ENCODE data around the gene RAB12. TPM values are rescaled to one million over a fixed set of nuclear protein-coding genes. Genes with fewer than 3 reads are reported as not detected.
"Not testable (repeated sequence)": the region's sequence is repeated elsewhere in the genome, so short reads cannot be mapped to it uniquely, and the experiment has no call there.

RAB12 gene
- total and polyA plus RNA-seq, 2 of the 8 experiments (the other 6 are each of a cell fraction or from before 2014, with no cell fraction given): 19.7 to 45.9 TPM

DNA sequence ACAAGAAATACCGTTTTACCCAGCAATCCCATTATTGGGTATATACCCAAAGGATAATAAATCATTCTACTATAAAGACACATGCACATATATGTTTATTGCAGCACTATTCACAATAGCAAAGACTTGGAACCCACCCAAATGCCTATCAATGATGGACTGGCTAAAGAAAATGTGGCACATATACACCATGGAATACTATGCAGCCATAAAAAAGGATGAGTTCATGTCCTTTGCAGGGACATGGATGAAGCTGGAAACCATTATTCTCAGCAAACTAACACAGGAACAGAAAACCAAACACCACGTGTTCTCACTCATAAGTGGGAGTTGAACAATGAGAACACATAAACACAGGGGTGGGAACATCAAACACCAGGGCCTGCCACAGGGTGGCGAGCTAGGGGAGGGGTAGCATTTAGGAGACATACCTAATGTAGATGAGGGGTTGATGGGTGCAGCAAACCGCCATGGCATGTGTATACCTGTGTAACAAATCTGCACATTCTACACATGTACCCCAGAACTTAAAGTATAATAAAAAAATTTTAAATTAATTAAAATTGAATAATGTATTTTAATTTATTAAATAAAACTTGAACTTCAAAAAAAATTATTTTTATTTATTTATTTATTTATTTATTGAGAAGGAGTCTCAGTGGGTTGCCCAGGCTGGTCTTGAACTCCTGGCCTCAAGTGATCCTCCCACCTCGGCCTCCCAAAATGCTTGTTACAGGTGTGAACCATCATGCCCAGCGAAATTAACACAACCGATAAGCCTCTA, 42.4 kb downstream of the RAB12 start:
- H2BK120ac ChIP-seq (replicated peaks; ENCODE audit: low read depth, low read length); H2BK15ac ChIP-seq (ENCODE audit: low read length); H3K9ac ChIP-seq (replicated peaks in 1 of 4; ENCODE audit: extremely low read depth in 1 of 4, low read depth in 3 of 4, low read length in 3 of 4); H3K56ac ChIP-seq (replicated peaks; ENCODE audit: insufficient read length, low read depth, low read length); H3K9me3 ChIP-seq (ENCODE audit: insufficient read depth in 2 of 2, low read depth in 1 of 2, low read length in 1 of 2); H4K20me1 ChIP-seq (replicated peaks in 1 of 2; ENCODE audit: control insufficient read depth in 1 of 2, insufficient read depth in 2 of 2, low read length in 2 of 2); H4K8ac ChIP-seq (ENCODE audit: extremely low read depth, insufficient read depth, low read length); H3K4me3 ChIP-seq (ENCODE audit: extremely low read depth in 1 of 4, insufficient read depth in 2 of 4, low read depth in 3 of 4, low read length in 4 of 4); H4K5ac ChIP-seq (ENCODE audit: insufficient read length, low read depth, low read length); H3K23me2 ChIP-seq (ENCODE audit: low read depth, low read length); DNase-seq (ENCODE audit: low read depth in 1 of 2, low spot score in 2 of 2); H2BK12ac ChIP-seq (ENCODE audit: low read depth, low read length); H3K36me3 ChIP-seq (ENCODE audit: control insufficient read depth in 2 of 4, insufficient read depth in 4 of 4, low read length in 3 of 4); H3K4me1 ChIP-seq (replicated peaks in 1 of 4; ENCODE audit: control insufficient read depth in 3 of 4, insufficient read depth in 4 of 4, low read length in 3 of 4); H3K18ac ChIP-seq (ENCODE audit: extremely low read depth, low read length); H2AFZ ChIP-seq (ENCODE audit: low read length); H3K23ac ChIP-seq (ENCODE audit: insufficient read length); H2BK5ac ChIP-seq (ENCODE audit: low read depth, low read length); H4K91ac ChIP-seq (replicated peaks; ENCODE audit: insufficient read length, low read length); H3K14ac ChIP-seq (ENCODE audit: insufficient read length); H3K79me2 ChIP-seq (ENCODE audit: control insufficient read depth in 1 of 2, insufficient read depth in 2 of 2, low read length in 2 of 2); H3K4me2 ChIP-seq (ENCODE audit: insufficient read depth in 1 of 2, low read depth in 2 of 2, low read length in 2 of 2); FAIRE-seq; H3K27ac ChIP-seq (ENCODE audit: low read depth, low read length); H3K4ac ChIP-seq (replicated peaks; ENCODE audit: insufficient read length, low read depth, low read length); H2AK5ac ChIP-seq (ENCODE audit: low read depth, low read length); H2BK20ac ChIP-seq (ENCODE audit: low read length); H3K27me3 ChIP-seq (replicated peaks in 1 of 4; ENCODE audit: control insufficient read depth in 3 of 4, extremely low read depth in 1 of 4, insufficient read depth in 3 of 4, low read length in 3 of 4); H3K79me1 ChIP-seq (ENCODE audit: low read depth, low read length); POLR2A ChIA-PET (ENCODE audit: partially characterized antibody): not testable (repeated sequence)
- TF ChIP-seq, protein P1, sequence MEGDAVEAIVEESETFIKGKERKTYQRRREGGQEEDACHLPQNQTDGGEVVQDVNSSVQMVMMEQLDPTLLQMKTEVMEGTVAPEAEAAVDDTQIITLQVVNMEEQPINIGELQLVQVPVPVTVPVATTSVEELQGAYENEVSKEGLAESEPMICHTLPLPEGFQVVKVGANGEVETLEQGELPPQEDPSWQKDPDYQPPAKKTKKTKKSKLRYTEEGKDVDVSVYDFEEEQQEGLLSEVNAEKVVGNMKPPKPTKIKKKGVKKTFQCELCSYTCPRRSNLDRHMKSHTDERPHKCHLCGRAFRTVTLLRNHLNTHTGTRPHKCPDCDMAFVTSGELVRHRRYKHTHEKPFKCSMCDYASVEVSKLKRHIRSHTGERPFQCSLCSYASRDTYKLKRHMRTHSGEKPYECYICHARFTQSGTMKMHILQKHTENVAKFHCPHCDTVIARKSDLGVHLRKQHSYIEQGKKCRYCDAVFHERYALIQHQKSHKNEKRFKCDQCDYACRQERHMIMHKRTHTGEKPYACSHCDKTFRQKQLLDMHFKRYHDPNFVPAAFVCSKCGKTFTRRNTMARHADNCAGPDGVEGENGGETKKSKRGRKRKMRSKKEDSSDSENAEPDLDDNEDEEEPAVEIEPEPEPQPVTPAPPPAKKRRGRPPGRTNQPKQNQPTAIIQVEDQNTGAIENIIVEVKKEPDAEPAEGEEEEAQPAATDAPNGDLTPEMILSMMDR (IDR thresholded peaks at IDR 0.05; ENCODE audit: control extremely low read depth in 1 of 3, insufficient read depth in 1 of 3, low read depth in 1 of 3, low read length in 3 of 3): peak in 2 of 3 experiments; percentile 1 to 15; a peak in 2 of 4 replicates
- TF ChIP-seq RAD21 (IDR thresholded peaks at IDR 0.05 in 1 of 2, conservative IDR thresholded peaks at IDR 0.05 in 1 of 2; ENCODE audit: low read depth in 2 of 2, low read length in 2 of 2): peak in 1 of 2 experiments; percentile 13; a peak in 1 of 4 replicates
- CTCF ChIA-PET (ENCODE audit: partially characterized antibody): interaction anchor here (0.9 to 1.7 kb wide), 5 partner anchors 35 to 1167 kb away, joined by 3 to 4 read pairs (median 3); no protein-coding TSS in a partner anchor
- 92% methylated on average over 7 of the region's 7 CpGs; no CpG with 5 or more reads in 1 of the 2 experiments for WGBS, 2 experiments (ENCODE audit: extremely low coverage in 1 of 2, insufficient coverage in 1 of 2, insufficient read length in 1 of 2, insufficient replicate concordance in 2 of 2, low coverage in 1 of 2, low lambda C conversion rate in 2 of 2, missing lambda C conversion rate in 1 of 2)
